Uterus (tissue), 4 donors: Measurements from ENCODE around the gene FAM3D. TPM values are rescaled to one million over a fixed set of nuclear protein-coding genes. Genes with fewer than 3 reads are reported as not detected.

ENCODE experiments used
- DNase-seq, 2 donors: peaks; one replicate each; pipeline ENCODE4 v3.0.0-alpha.2; 2019 to 2020
- H3K27ac ChIP-seq, 2 donors: fragments of 200-600 bp; sonication (generic); 1 replicate in 1 of 2; 2 replicates in 1 of 2; pipeline ENCODE4 v1.5.1; 2016 to 2018
- H3K27me3 ChIP-seq, 2 donors: fragments of 200-600 bp; sonication (generic); one replicate each; pipeline ENCODE4 v1.5.1; 2018 to 2019; ENCODE audit warnings: control low read depth in 1 of 2
- H3K36me3 ChIP-seq, 2 donors: fragments of 200-600 bp; sonication (generic); one replicate each; pipeline ENCODE4 v1.5.1; 2019; ENCODE audit warnings: control low read depth in 1 of 2
- H3K4me1 ChIP-seq, 2 donors: fragments of 200-600 bp; sonication (generic); one replicate each; pipeline ENCODE4 v1.5.1; 2018 to 2019; ENCODE audit warnings: control low read depth in 1 of 2
- H3K4me3 ChIP-seq, 2 donors: fragments of 200-600 bp; sonication (generic); 1 replicate in 1 of 2; 2 replicates in 1 of 2; pipeline ENCODE4 v1.5.1; 2018 to 2019; ENCODE audit warnings: mild to moderate bottlenecking in 1 of 2
- H3K9me3 ChIP-seq, 2 donors: fragments of 200-600 bp; sonication (generic); one replicate each; pipeline ENCODE4 v1.5.1; 2019; ENCODE audit warnings: control low read depth in 1 of 2
- CTCF ChIP-seq, 4 experiments: fragments of 200-600 bp in 2 of 4; fragments of 450-650 bp in 2 of 4; sonication (generic) in 2 of 4; IDR thresholded peaks; one replicate each; pipeline ENCODE4 v1.5.1; 2016 to 2019; ENCODE audit warnings: antibody characterized with exemption in 4 of 4, mild to moderate bottlenecking in 2 of 4, moderate library complexity in 1 of 4
- POLR2A ChIP-seq, 2 donors: fragments of 450-650 bp; IDR thresholded peaks; one replicate each; pipeline ENCODE4 v1.6.1; 2016; ENCODE audit warnings: antibody characterized with exemption in 2 of 2, mild to moderate bottlenecking in 1 of 2, moderate library complexity in 1 of 2
- intact Hi-C: fragments of 100-400 bp; cut with DNase I; formaldehyde crosslinking; loops from one replicate; pipeline ENCODE4 v1.15.1; 2023; ENCODE audit warnings: low total_unique reads
- total RNA-seq, 4 donors: library from RNA; depleted of rRNA in 3 of 4; stranded (reverse); fragments of >200 nt in 3 of 4; gene quantifications; one replicate each; pipeline versions ENCODE4 v1.1.0 to v1.2.4, GENCODE V29; 2014 to 2023
- donor health status: DM: yes; HTN: yes; CAD: no.

Gene FAM3D
- total RNA-seq, 4 donors from 2014 or later = 0.83 TPM; not detected in 3

GRCh38 chr3:58668247-58668646, 1.7 kb upstream of the FAM3D start:
- H3K27me3 ChIP-seq = no peaks in the 10 kb centered on the region
- TF ChIP-seq POLR2A (IDR thresholded peaks at IDR 0.05) (no peak), CTCF (IDR thresholded peaks at IDR 0.05) (no peak)
- H3K4me1 ChIP-seq = no peaks in the 10 kb centered on the region
- no peak for DNase-seq
- H3K9me3 ChIP-seq = no peaks in the 10 kb centered on the region
- no peak overlapping the region for H3K4me3 ChIP-seq
- no peak overlapping the region for H3K27ac ChIP-seq
- H3K36me3 ChIP-seq = no peaks in the 10 kb centered on the region
- intact Hi-C loops = no loop called here

GRCh38 chr3:58667704-58668103, 1.1 kb upstream of the FAM3D start:
- TF ChIP-seq POLR2A (IDR thresholded peaks at IDR 0.05) (no peak), CTCF (IDR thresholded peaks at IDR 0.05) (no peak)
- Histone ChIP-seq H3K4me1 (no peaks in the 10 kb centered on the region), H3K4me3 (no peak overlapping the region), H3K27ac (no peak overlapping the region), H3K36me3 (no peaks in the 10 kb centered on the region), H3K9me3 (no peaks in the 10 kb centered on the region), H3K27me3 (no peaks in the 10 kb centered on the region)
- no peak for DNase-seq
- intact Hi-C loops = no loop called here

GRCh38 chr3:58667229-58667628, 655 bp upstream of the FAM3D start:
- Histone ChIP-seq H3K27me3 (no peaks in the 10 kb centered on the region), H3K4me1 (no peaks in the 10 kb centered on the region), H3K36me3 (no peaks in the 10 kb centered on the region), H3K4me3 (no peak overlapping the region), H3K9me3 (no peaks in the 10 kb centered on the region), H3K27ac (no peak overlapping the region)
- no peak for TF ChIP-seq CTCF (IDR thresholded peaks at IDR 0.05)
- TF ChIP-seq POLR2A (IDR thresholded peaks at IDR 0.05) = no peak
- intact Hi-C loops = no loop called here
- DNase-seq = no peak

GRCh38 chr3:58665405-58665804, 1.2 kb downstream of the FAM3D start:
- Histone ChIP-seq H3K4me1 (no peaks in the 10 kb centered on the region), H3K4me3 (no peak overlapping the region), H3K36me3 (no peaks in the 10 kb centered on the region), H3K27ac (no peak overlapping the region), H3K9me3 (no peaks in the 10 kb centered on the region), H3K27me3 (no peaks in the 10 kb centered on the region)
- intact Hi-C loops = no loop called here
- no peak for DNase-seq
- TF ChIP-seq CTCF (IDR thresholded peaks at IDR 0.05) (no peak), POLR2A (IDR thresholded peaks at IDR 0.05) (no peak)

GRCh38 chr3:58664611-58665010, 2.0 kb downstream of the FAM3D start:
- no peak overlapping the region for H3K4me3 ChIP-seq
- no peaks in the 10 kb centered on the region for H3K4me1 ChIP-seq
- no peak overlapping the region for H3K27ac ChIP-seq
- intact Hi-C loops = no loop called here
- H3K9me3 ChIP-seq = no peaks in the 10 kb centered on the region
- DNase-seq = no peak
- H3K36me3 ChIP-seq = no peaks in the 10 kb centered on the region
- TF ChIP-seq CTCF (IDR thresholded peaks at IDR 0.05) = no peak
- no peak for TF ChIP-seq POLR2A (IDR thresholded peaks at IDR 0.05)
- H3K27me3 ChIP-seq = no peaks in the 10 kb centered on the region
